Mucosa of rectum (tissue), 2 donors: ENCODE measurements around the gene TBX2.

ENCODE experiments used
- H3K27ac ChIP-seq, 2 donors: one replicate each; pipeline ENCODE4 v1.7.0; 2013; ENCODE audit warnings: inconsistent platforms in 2 of 2, low read depth in 2 of 2, low read length in 2 of 2
- H3K27me3 ChIP-seq, 2 donors: one replicate each; pipeline ENCODE4 v1.7.0; 2013; ENCODE audit warnings: low read length in 2 of 2; ENCODE audit not compliant: control insufficient read depth in 2 of 2, insufficient read depth in 2 of 2
- H3K36me3 ChIP-seq, 2 donors: one replicate each; pipeline ENCODE4 v1.7.0; 2013; ENCODE audit warnings: low read length in 2 of 2; ENCODE audit not compliant: control insufficient read depth in 2 of 2, insufficient read depth in 2 of 2
- H3K4me1 ChIP-seq, 2 donors: one replicate each; pipeline ENCODE4 v1.7.0; 2013; ENCODE audit warnings: low read length in 2 of 2, mild to moderate bottlenecking in 1 of 2; ENCODE audit not compliant: control insufficient read depth in 2 of 2, insufficient read depth in 2 of 2
- H3K4me3 ChIP-seq, 2 donors: one replicate each; pipeline ENCODE4 v1.7.0; 2013; ENCODE audit warnings: low read length in 2 of 2
- H3K9ac ChIP-seq, 2 donors: one replicate each; pipeline ENCODE4 v1.7.0; 2013; ENCODE audit warnings: low read length in 2 of 2, low read depth in 1 of 2, mild to moderate bottlenecking in 1 of 2
- H3K9me3 ChIP-seq, 2 donors: one replicate each; pipeline ENCODE4 v1.7.0; 2013; ENCODE audit warnings: low read length in 2 of 2; ENCODE audit not compliant: control insufficient read depth in 2 of 2
- donor health status: healthy.
- donor health status: Normal muscosa, but diverticular disease.

Gene TBX2

DNA sequence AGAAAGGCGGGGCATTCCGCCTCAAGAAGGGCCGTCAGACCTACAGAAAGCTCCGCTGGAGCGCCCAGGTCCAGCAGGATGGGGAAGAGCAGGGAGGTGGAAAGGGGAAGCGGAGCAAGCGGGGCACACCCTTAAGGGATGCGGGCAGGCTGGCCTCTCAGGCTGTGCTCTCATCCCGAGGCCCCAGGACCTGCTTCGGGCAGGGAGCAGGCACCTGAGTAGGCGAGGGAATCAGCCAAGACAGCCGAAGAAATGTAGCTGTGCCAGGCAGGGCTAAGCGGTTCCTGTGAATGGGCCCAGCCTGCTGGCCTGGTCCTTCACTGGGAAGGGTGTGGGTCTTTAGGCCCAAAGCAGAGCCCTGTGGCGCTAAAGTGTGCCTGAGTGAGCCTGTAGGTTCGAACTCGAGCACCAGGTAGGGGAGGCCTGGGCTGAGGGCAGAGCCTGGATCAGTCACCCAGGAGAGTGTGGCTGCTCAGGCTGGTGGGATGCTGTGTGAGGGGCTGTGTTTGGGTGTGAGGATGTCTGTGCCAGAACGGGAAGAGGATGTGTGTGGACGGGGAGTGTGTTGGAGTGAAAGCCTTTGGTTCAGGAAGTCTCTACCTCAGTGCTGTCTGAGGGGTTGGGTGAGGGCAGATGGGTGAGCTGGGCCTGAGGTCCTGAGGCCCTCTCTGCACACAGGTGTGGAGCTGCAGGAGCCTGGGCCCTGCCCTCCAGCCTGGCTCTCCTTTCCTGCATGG lies 55.8 kb downstream of the TBX2 start:
- Histone ChIP-seq H3K36me3 (no peaks in the 10 kb centered on the region), H3K4me3 (no peak overlapping the region), H3K9me3 (no peaks in the 10 kb centered on the region), H3K27me3 (peaks cover 52 to 54% of the 10 kb centered on the region in 2 donors), H3K9ac (no peak overlapping the region), H3K4me1 (peaks cover 0 to 15% of the 10 kb centered on the region in 2 donors), H3K27ac (no peak overlapping the region)

- no peaks in the 10 kb centered on the region for H3K9me3 ChIP-seq
- no peak overlapping the region for H3K4me3 ChIP-seq
- peaks cover 3 to 15% of the 10 kb centered on the region in 2 donors for H3K4me1 ChIP-seq
- no peaks in the 10 kb centered on the region for H3K36me3 ChIP-seq
- H3K9ac ChIP-seq = no peak overlapping the region
- no peak overlapping the region for H3K27ac ChIP-seq
- peaks cover 47 to 48% of the 10 kb centered on the region in 2 donors for H3K27me3 ChIP-seq
Observed at GRCh38 chr17:61456061-61456681, 56.5 kb downstream of the TBX2 start.

- no peaks in the 10 kb centered on the region for H3K36me3 ChIP-seq
- peaks cover 49 to 50% of the 10 kb centered on the region in 2 donors for H3K27me3 ChIP-seq
- no peaks in the 10 kb centered on the region for H3K9me3 ChIP-seq
- peaks cover 6 to 15% of the 10 kb centered on the region in 2 donors for H3K4me1 ChIP-seq
- no peak overlapping the region for H3K27ac ChIP-seq
- no peak overlapping the region for H3K4me3 ChIP-seq
- H3K9ac ChIP-seq = no peak overlapping the region
Observed at GRCh38 chr17:61456688-61457225, 57.1 kb downstream of the TBX2 start.

DNA sequence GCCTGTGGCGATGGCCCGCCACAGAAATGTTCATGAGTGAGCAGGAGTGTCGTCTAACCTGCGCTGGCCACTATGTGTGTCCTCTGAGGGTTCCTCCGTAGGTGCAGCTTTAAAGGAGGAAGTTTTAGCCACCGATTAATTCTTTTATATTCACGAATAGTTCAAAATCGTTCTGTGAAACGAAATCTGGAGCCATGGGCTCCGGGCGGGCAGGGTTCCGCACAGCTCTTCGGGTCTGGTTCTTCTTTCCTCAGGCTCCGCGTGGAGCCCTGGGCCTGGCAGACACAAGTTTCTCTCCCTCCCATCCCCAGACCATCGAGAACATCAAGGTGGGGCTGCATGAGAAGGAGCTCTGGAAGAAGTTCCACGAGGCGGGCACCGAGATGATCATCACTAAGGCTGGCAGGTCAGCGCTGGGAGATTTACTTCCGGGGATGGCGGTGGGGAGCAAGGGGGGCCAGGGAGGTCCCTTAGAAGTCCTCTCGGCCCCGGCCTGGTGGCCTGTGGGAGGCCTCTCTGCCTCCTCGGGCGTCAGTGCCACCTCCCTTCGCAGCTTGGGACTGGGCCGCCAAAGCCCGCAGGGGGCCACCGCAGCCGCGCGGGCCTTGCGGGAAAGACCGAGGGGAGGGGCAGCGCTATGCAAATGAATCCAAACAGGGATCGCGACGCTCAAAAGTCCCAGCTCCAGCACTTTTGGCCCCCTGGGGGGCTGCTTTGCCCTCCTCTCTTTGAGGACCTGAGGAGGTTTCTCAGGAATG lies 57.8 kb downstream of the TBX2 start:
- Histone ChIP-seq H3K4me1 (peaks cover 9 to 15% of the 10 kb centered on the region in 2 donors), H3K9me3 (no peaks in the 10 kb centered on the region), H3K4me3 (no peak overlapping the region), H3K27ac (no peak overlapping the region), H3K9ac (no peak overlapping the region), H3K27me3 (peaks cover 49 to 50% of the 10 kb centered on the region in 2 donors), H3K36me3 (no peaks in the 10 kb centered on the region)

DNA sequence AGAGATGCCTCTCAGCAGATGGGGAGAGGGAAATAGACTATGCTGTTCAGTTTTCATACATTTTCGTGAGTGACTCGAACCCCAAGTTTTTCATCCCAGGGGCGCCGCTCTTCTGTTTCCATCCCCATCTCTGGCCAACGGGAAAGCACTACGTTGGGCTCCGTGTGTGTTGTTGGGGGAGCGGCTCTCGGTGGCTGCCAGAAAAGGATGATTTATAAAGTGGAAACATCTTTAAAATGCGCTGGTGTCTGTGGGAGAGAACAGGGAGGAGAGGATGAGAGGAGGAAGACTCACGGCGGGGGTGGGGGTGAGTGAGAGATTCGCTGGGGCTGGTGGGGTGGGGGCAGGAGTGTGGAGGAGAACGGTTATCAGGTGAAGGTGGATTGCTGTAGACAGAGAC lies 58.4 kb downstream of the TBX2 start:
- Histone ChIP-seq H3K36me3 (no peaks in the 10 kb centered on the region), H3K27ac (no peak overlapping the region), H3K4me3 (no peak overlapping the region), H3K9me3 (no peaks in the 10 kb centered on the region), H3K27me3 (peaks cover 44 to 48% of the 10 kb centered on the region in 2 donors), H3K9ac (no peak overlapping the region), H3K4me1 (peaks cover 13 to 14% of the 10 kb centered on the region in 2 donors)

DNA sequence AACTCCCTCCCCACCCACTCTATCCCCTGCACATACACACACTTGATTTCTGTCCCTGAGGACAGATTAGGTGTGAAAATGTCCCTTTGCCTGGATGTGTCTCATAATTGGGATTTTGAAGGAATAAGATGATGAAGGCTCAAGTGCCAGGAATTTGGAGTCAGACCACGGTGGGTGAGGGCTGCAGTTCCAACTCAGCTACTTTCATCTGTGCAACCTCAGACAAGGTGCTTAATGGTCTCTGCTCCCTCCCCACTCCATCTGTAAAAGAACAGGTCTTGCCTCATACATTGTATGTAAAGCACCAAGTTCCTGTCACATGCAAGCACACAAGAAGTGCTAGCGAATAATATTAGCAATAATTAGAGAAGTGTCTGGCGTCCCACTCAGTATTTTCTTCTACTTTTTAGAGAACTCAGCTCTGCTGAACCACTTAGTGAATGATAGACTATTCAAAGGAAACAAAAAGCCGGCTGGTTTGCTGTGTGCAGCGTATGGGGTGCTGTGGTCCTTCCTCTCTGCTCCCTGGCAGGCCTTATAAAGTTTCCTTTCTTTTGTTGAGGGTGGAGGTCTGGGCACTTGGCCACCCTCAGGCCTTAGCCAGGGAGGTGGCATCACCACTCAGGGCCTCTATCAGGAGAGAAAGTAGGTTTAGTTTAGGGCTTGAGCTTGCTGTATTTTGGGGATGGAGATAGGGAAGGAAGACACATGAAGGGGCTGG lies 58.9 kb downstream of the TBX2 start:
- no peak overlapping the region for H3K27ac ChIP-seq
- H3K4me1 ChIP-seq = peaks cover 13 to 18% of the 10 kb centered on the region in 2 donors
- H3K9me3 ChIP-seq = no peaks in the 10 kb centered on the region
- no peaks in the 10 kb centered on the region for H3K36me3 ChIP-seq
- H3K27me3 ChIP-seq = peaks cover 40 to 47% of the 10 kb centered on the region in 2 donors
- H3K4me3 ChIP-seq = no peak overlapping the region
- no peak overlapping the region for H3K9ac ChIP-seq
